NK-92 treated with Interleukin-12 subunit alpha and Interleukin-12 subunit beta, amount 100 ng/mL, for 24 hours (cell line): ENCODE results near the gene IRF2BP2.
"Not testable (repeated sequence)": the region's sequence is repeated elsewhere in the genome, so short reads cannot be mapped to it uniquely, and the experiment has no call there.

ENCODE experiments used
- DNase-seq: peaks from one replicate; lab custom pipeline; 2025; lab: John Stamatoyannopoulos, UW

IRF2BP2 gene

DNA sequence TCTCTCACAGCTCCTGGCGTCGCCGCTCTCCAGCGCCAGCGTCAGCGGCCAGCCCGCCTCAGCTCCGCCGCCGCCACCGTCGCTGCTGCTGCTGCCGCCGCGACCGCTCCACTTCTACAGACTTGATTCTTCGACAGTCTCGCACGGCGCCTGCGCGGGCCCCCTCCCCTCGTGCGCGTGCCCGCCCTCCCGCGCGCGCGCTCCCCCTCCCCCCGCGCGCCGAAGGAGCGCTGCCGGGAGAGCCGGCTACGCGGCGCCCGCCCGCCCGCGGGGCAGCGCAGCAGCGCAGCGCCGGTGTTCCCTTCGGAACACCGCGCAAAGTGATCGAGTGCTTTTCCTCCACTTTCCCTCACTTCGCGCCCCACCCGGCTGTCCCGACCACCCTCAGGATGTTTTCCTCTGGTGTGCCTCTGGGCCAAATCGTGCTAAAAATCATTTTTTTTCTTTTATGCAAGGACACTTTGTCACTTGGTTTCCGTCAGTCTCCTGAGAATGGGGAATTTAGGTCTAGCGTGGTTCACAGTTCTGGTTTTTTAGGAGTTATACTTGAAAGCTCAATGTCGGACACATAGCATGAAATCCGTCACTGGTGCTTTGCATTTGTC, at the start of gene IRF2BP2:
TSS of gene IRF2BP2 (minus strand) at position 118 of the 605 bp plus-strand sequence. CDS start 684 bp downstream, outside the sequence.
- DNase-seq = peak; percentile 81

DNA sequence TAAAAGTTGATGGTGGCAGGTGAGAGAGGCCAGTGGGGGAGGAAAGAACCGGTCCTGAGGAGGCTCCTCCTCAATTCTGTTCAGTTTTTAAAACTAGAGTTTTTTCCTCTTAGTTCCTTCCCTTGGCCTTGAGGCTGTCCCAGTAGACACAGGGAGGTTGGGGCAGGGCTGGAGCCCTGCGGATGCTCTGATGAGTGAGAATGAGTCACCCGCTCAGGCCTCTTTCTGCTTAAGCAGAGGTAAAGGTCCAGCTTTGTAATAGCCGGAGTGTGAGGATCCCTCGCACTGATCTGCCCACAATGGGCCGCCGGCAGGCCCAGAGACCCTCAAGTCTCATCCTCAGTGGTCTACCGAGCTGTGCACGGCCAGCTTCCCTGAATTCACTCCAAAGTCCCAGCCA, 49.6 kb upstream of the IRF2BP2 start:
- no peak for DNase-seq

DNA sequence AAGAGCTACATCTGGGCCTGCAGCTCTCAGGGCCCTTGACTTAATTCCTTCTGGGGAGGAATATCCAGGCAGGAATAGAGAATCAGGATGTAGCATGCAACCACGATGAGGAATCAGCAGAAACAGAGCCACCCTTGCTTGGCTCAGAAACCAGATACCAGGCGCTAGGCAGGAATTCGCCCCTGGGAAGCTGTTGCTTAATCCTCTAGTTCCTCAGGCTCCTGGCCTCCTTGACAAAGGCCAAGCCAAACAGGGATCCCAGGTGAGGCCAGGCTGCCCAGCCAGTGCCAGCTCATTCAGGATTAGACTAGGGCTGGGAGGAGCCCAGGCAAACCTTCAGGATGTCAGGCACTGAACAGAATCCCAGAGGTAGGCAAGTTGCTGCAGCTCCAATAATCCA, 48.2 kb upstream of the IRF2BP2 start:
- DNase-seq = no peak

DNA sequence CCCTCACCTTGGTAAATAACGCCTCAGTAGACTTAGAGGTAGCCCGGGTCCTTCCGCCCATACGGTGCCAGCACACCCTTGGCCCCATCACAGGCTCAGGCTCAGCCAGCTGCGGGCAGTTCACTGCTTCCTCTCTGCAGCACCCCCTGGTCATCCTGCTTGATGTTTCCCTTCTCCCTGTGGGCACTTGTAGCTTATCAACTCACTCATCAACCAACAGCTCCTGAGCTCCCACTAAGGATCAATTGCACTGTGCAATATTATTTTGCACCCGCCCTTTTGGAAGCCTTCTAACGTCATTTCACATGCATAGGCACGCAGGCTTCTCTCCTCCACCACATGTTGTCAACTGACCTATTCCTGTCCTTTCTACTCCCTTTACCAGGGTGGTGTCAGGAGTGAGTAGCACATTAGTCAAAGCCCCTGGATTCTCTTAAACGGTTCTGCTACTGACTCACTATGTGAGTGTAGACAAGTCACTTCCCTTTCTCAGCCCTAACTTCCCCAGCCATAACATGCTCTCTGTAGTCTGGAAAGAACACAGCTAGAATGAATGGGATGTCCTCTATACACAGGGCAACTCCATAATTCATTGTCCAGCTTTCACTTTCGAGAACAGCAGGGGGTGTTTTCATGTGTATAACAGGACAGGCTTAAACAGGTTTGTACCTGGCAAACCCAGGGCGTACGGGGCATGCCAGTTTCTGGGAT, 47.1 kb upstream of the IRF2BP2 start:
- DNase-seq = no peak

DNA sequence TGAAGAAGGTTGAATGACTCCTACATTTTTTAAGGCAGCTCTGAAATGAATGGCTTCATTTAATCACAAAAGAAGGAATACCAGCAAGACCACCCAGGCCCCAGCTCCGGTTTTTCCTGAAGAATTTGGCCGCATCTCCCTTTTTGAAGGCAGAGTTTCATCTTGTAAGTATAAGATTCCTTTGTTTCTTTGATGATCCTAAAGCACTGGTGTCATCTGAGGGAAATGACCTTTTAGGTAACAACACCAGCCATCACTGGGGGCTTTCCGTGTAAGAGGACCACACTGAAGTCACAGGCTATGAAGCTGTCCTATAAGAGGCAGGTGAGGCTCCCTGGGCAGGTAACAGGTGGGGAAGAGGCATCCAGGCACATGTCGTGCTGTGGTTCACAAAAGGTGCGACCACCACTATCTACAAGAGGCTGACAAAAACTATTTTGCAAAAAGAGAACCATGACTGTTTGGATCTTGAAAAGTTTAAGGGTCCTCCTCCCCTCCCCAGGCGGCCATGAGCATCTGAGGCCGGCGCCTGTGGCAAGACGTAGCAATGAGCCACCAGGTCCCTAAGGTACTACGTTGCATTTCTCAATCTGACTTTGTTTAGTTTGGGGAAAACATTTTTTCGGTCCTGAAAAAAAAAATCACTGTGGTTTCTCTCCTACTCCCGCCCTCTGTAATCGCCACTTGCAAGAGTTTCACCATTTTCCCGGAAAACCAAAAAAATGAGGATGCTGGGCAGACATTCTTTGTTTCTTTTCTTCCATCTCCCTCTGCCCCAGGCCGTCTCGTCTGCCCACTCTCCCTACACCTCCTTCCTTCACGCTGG, 46.3 kb upstream of the IRF2BP2 start:
- DNase-seq = no peak

DNA sequence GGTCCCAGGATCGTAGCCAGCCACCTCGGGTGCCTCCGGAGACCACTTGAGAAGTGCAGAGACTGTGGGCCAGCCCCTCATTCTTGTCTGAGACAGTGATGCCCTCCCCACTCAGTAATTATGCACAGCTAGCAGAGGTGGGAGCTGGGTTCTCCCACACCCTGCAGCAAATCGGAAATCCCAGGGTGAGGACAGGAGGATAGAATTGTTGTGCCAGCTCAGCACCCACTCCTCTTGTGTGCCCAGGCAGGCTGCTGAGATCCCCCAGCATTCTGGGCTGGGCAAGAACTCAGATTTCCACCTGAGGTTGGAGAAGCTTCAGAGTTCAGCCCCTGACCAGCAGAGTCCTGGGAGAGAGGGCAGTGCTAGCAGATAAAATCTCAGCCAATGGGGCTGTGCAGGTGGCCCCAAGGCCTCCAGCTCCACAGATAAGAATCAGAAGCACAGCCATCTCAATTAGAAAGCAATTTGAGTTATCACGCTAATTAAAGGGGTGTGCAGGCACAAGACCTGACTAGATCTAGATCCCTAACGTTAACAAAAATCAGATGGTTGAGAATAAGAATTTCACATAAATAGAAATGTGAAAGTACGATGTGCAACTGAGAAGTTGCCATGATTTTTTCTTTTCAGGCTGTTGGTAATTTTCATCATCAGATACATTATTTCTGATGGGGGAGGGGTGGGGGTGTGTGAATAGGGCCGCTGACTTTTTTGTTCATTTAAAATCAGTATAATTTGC, 45.5 kb upstream of the IRF2BP2 start:
- no peak for DNase-seq

DNA sequence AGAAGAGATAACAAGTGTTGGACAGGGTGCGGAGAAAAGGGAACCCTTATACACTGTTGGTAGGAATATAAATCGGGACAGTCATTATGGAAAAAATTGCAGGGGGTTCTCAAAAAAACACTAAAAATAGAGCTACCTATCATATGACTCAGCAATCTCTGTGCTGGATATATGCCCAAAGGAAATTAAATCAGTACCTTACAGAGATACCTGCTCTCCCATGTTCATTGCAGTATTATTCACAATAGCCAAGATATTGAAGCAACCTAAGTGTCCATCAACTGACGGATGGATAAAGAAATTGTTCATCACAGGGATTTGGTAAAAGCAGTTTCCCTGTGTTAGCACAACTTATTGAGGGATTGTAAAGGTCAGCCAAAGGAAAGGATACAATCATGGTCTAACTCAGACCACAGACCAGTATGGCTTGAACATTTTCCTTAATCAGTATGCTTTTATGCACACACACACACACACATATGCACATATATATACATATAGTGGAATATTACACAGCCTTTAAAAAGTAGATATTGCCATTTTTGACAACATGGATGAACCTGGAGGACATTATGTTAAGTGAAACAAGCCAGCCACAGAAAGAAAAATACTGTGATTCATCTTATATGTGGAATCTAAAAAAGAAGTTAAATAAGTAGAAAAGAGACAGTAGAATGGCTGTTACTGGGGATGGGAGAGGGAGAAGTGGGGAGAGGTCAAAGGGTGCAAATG, 44.2 kb upstream of the IRF2BP2 start:
- no peak for DNase-seq

DNA sequence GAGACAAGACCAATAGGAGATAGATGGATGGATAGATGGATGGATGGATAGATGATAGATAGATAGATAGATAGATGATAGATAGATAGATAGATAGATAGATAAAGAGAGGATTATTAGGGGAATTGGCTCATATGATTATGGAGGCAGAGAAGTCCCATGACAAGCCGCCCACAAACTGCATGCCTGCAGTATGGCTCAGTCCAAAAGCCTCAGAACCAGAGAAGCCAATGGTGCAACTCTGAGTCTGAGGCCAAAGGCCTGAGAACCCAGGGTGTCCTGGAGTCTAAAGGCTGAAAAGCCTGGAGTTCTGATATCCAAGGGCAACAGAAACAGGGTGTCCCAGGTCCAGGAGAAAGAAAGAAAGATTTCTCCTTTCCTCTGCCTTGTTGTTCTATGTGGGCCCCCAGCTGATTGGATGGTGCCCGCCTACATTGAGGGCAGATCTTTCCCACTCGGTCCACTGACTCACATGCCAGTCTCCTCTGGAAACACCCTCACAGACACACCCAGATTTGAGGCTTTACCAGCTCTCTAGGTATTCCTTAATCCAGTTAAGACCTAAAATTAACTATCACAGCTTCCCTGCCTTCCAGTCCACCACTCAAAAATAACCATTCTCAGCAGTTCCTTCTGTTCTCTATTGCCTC, 39.6 kb upstream of the IRF2BP2 start:
- DNase-seq = no peak

DNA sequence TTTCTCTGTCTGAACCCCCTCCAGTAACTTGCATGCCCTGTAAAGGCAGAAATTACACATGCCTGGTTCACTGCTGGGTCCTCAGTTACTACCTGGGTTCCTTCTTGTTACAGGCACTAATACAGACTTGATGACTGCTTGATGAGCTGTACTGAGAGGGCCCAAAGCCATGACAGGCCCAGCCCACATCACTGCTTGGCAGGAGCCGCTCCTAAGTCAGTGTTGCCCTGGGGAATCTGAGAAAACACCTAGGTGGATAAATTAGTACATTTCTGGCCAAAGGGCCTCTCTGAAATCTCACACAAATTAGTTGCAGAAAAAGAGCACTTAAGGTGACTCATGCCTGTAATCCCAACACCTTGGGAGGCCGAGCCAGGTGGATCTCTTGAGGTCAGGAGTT, 37.8 kb upstream of the IRF2BP2 start:
- no peak for DNase-seq

DNA sequence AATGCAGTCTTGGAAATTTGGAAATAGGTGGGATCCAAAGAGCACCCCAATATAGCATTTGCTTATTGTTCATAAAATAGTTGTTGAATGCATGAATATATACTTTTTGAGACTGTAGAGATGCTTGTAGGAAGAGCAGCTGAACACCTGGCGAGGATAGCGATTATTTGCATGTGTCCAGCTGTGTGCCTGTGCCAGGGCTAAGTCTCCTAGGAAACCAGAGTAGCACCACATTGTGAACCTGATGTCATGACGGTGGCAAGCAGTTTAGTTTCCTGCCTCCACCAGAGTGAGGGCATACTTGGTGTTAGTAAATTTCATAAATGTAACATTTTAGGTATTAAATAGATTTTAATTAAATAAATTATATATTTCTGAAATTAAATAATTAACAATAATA, 37.3 kb upstream of the IRF2BP2 start:
- no peak for DNase-seq

DNA sequence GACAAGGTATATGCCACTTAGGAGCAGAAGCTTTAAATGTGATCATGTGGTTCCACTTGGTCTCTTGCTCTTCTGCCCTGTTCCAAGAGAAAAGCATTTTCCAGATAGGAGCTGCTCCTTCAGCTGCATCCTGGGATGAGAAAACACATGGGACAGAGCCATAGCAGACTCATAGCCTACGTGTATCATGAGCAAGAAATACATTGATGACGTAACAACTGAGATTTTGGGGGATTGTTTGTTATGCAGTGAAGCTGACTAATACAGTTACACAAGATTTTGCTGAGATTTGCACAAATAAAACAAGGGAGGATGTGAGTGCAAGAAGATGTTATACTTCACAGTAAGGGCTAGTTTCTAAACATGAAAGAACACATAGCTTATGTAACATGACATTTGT, 36.0 kb upstream of the IRF2BP2 start:
- DNase-seq = no peak

DNA sequence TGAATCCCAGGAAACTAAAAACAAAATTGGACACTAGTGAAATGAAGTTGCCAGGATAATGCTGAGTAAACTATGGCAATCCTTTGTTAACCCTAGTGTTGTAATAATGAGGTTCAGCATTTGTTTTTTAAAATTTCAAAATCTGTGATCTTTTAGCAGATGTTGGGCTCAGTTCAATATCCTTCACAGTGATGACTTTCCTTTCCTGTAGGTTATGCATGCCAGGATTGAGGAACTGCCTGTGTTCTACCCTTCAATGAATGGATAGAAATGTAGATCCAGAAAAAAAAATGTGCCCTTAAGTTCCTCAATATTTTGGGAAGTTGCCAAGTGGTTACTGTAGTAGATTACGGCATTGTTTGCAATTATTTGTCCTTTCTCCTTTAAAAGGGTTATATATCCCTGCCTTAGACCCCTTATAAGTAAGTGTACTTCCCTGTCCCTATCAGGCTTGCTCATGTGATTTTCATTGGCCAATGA, 35.5 kb upstream of the IRF2BP2 start:
- no peak for DNase-seq

DNA sequence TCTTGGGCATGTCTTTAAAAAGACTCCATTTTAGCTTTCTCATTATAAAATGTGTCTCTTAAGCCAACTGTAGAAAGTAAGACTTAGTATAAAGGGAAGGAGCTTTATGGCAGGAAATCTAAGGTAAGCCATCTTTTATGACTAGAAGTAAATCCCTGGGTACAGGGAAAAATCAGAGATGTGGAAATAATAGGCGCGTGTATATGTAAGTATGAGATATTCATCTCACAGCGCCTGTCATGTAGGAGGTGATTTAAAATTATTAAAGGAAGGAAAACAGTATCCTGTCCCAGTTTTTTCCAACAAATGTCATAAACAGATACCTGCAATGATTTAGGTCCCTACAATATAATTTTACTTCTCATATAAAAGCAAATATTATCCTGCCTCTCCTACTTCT, 35.0 kb upstream of the IRF2BP2 start:
- no peak for DNase-seq

DNA sequence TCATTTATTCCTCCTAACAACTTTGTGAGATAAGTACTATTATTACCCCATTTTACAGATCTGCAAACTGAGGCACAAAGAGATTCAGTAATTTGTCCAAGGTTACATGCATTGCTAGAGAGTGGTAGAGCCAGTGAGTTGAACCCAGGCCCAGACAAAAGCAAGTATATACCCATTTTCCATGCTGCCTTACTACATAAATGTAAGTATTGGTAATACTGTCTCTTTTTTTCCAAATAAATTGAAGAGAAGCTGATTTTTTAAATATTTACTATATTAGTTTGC, 33.8 kb upstream of the IRF2BP2 start:
- DNase-seq = no peak

DNA sequence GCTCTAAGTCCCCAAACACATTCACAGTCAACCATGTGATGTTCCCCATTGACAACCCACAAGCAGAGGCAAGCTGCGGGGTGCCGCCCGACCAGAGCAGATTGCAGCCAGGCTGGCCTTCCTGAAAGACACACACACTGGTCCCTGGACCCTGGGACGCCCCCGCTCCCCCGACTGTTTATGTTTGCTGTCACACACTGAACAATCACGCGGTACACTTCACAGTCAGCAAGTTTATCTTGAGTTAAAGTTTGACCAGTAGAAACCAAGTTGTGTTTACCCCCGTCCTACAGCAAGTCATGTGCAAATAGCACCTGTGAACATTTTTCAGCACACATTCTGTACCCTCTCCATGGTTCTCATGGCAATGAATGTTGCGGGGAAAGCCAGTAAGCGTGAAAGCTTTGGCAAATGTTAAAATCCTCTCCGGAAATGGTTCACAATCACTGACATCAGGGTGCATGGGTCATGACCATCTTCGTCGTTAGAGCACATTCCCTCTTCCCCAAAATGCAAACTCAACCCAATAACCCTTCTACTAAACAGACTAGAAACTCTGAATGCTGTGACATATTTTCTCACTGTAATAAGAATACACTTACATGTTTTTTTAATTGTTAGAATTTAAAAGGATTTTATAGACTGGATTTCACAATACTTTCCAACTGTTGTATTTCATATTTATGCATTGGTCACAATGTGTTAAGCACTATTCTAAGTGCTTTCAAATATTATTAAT, 33.3 kb upstream of the IRF2BP2 start:
- DNase-seq = no peak

DNA sequence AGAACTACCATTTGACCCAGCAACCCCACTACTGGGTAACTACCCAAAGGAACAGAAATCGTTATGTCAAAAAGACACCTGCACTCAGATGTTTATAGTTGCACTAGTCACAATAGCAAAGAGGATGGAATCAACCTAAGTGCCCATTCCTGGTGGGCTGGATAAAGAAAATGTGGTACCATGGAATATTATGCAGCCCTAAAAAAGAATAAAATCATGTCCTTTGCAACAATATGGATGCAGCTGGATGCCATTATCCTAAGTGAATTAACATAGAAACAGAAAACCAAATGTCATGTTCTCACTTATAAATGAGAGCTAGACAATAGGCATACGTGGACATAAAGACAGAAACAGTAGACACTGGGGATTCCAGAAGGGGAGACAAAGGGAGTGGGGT, 32.5 kb upstream of the IRF2BP2 start:
- no peak for DNase-seq

DNA sequence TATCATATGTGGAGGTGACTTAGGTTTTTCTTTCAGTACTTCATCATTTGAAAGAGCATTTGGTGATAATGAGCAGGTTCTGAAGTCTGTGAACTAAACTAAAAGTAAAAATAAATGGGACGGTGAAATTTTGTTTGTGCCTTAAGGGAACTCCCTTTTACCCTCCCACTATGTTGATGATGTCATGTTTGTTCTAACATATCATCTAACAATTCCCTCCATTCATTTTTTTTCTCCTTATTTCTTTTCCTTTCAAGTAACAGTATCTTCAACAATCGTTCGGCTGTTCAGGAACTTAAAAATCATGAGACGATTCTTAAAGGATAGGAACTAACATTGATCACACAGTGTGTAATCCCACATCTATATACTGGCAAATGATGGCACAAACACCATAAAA, 30.0 kb upstream of the IRF2BP2 start:
- DNase-seq = no peak

DNA sequence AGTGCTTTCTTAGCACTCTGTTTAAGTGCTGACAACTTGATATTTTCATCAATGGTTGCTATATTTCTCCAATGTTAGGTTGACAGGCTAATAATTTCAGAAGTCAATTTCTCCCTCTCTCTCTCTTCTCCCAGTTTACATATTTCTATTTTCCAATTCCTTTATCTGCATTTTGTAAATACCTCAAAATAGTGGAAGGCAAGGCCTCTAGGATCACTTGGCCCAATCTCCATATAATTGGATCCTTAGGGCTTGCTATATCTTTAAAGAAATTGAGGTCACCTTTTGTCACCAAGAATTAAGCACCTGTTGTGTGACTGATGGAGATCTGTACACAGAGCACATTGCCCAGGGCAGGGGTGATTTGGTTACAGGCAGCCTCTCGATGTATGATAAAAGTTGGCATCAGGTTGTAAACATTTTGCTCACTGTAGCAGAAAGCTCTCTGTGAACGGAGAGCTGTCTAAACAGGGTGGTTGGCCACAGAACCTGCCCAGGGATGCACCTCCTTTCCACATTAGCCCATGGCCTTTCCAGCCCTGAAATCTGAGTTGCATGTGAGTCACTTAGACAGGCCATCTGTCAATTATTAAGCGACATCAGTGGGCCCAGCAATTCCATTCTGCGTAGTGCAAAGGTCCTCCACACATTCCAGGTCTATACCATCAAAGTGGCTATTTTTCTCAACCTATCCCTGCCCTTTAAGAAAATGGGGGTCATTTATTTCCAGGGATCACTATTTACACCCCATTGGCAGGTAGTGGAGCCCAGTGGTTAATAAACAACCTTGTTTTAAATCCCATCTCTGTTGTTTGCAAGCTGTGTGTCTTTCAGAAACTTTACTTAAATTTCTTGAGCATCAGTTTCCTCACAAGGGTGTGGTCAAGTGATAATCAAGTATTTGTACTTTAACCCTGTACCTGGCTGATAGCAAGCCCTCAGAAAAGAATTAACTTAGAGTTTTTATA, 29.1 kb upstream of the IRF2BP2 start:
- no peak for DNase-seq

DNA sequence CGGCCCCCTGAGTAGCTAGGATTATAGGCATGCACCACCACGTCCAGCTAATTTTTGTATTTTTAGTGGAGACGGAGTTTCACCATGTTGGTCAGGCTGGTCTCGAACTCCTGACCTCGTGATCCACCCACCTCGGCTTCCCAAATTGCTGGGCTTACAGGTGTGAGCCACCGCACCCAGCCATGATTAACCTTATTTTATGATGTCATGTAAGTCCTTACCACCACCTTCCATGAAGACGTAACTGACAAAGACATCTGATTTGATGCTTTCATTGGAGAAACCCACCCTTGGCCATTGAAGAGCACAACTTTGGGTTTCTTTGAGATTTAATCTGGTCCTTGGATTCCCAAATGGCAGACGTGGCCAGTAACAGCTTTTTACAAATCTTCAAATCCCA, 24.9 kb upstream of the IRF2BP2 start:
- not testable (repeated sequence) for DNase-seq
